ENCODE data around the gene PLA2G3. TPM values are rescaled to one million over a fixed set of nuclear protein-coding genes. Genes with fewer than 3 reads are reported as not detected.

Gene PLA2G3
- polyA plus RNA-seq, 2 of the 4 experiments (the other 2 are of a cell fraction): not detected

- FAIRE-seq: no peak
- Histone ChIP-seq H3K4me3 (no peak overlapping the region), H3K4me1 (no peaks in the 10 kb centered on the region), H3K9me3 (no peaks in the 10 kb centered on the region), H3K27ac (no peak overlapping the region), H3K4me2 (no peak overlapping the region)
- no peak for TF ChIP-seq MAX (IDR thresholded peaks at IDR 0.05)
- no peak for TF ChIP-seq POLR2A (IDR thresholded peaks at IDR 0.05; ENCODE audit: low read length)
- TF ChIP-seq RARB (CRISPR knock-in tag; IDR thresholded peaks at IDR 0.05): no peak
- no peak for TF ChIP-seq RNF2 (IDR thresholded peaks at IDR 0.05; ENCODE audit: borderline replicate concordance, low read depth)
- no peak for TF ChIP-seq BHLHE40 (IDR thresholded peaks at IDR 0.05; ENCODE audit: low read depth, low read length)
- no peak for TF ChIP-seq CHD2 (IDR thresholded peaks at IDR 0.05; ENCODE audit: low read length, partially characterized antibody)
- no peak for TF ChIP-seq NR3C1 (IDR thresholded peaks at IDR 0.05)
- TF ChIP-seq KDM5A (IDR thresholded peaks at IDR 0.05): no peak
- 20% methylated on average over 2 of the region's 3 CpGs for WGBS (ENCODE audit: missing lambda C conversion rate)
- ATAC-seq: no peak
- ChIA-PET POLR2A (no interaction called here), CTCF (interaction anchor here (0.7 to 6.6 kb wide), 3 partner anchors 20 to 64 kb away, joined by 3 to 50 read pairs (median 4); partner anchors contain the start of gene SELENOM)
- no peak for DNase-seq (ENCODE audit: low read depth in 1 of 2, low spot score in 1 of 2)
Observed at GRCh38 chr22:31153357-31153756, 13.0 kb upstream of the PLA2G3 start.

GRCh38 chr22:31151872-31152271 lies 11.6 kb upstream of the PLA2G3 start:
- no peak overlapping the region for H3K4me3 ChIP-seq
- 89% methylated on average over 2 of the region's 2 CpGs for WGBS (ENCODE audit: missing lambda C conversion rate)
- no peak for DNase-seq (ENCODE audit: low read depth in 1 of 2, low spot score in 1 of 2)
- no peaks in the 10 kb centered on the region for H3K9me3 ChIP-seq
- H3K4me1 ChIP-seq: no peaks in the 10 kb centered on the region
- CTCF ChIA-PET: interaction anchor here (6.1 to 6.6 kb wide), 2 partner anchors 44 to 64 kb away, joined by 50 read pairs; partner anchors contain the start of gene SELENOM
- H3K27ac ChIP-seq: no peak overlapping the region
- FAIRE-seq: no peak
- POLR2A ChIA-PET: no interaction called here
- no peak for TF ChIP-seq ZNF302 (CRISPR knock-in tag; IDR thresholded peaks at IDR 0.05)
- no peak for TF ChIP-seq CHD4 (IDR thresholded peaks at IDR 0.05; ENCODE audit: borderline replicate concordance)
- TF ChIP-seq NFE2L2 (conservative IDR thresholded peaks at IDR 0.05; ENCODE audit: low read length): no peak
- no peak for TF ChIP-seq PBX3 (IDR thresholded peaks at IDR 0.05)
- no peak for TF ChIP-seq KDM5A (IDR thresholded peaks at IDR 0.05)
- no peak for TF ChIP-seq BCL3 (IDR thresholded peaks at IDR 0.05)
- TF ChIP-seq ATOH8 (CRISPR knock-in tag; IDR thresholded peaks at IDR 0.05; ENCODE audit: low read depth): no peak
- no peak for TF ChIP-seq SMC3 (IDR thresholded peaks at IDR 0.05)
- TF ChIP-seq NR3C1 (IDR thresholded peaks at IDR 0.05): no peak
- TF ChIP-seq HOXB5 (CRISPR knock-in tag; IDR thresholded peaks at IDR 0.05): no peak
- no peak for TF ChIP-seq HDAC2 (IDR thresholded peaks at IDR 0.05)
- TF ChIP-seq ELK1 (IDR thresholded peaks at IDR 0.05; ENCODE audit: low read depth, low read length): no peak
- TF ChIP-seq CTCF (IDR thresholded peaks at IDR 0.05): no peak
- no peak for TF ChIP-seq MAX (IDR thresholded peaks at IDR 0.05)
- no peak for TF ChIP-seq POLR2A (IDR thresholded peaks at IDR 0.05; ENCODE audit: low read length)
- TF ChIP-seq ZC3H11A (IDR thresholded peaks at IDR 0.05): no peak
- no peak overlapping the region for H3K4me2 ChIP-seq
- no peak for ATAC-seq

Data from A549 (cell line).